MV-4-11 (cell line): Measurements from ENCODE around the gene RPL27A.
A peak's percentile ranks its signal among the peaks of the same experiment; 100 is the strongest.

Experiments used
- DNase-seq: peaks from one replicate; lab custom pipeline; 2025; lab: John Stamatoyannopoulos, UW

RPL27A gene

DNA sequence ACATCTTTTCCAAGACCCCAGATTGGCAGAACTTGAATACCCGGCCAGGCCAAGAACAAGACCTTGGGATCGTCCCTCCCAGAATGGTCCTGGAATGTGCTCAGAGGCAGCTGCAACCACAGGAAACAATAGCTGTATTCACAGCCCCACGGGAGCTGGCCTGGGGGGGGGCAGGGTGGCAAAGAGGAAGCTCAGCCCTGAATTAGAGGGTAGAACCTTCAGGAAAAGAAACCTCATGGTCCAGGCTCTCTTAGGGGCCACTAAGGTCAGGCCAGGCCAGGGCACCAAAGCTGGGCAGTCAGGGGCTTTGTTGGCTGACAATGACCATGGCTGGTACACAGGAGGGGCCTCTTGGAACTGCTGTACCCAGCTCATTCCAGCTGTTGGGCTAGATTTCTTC, 17.3 kb downstream of the RPL27A start:
- peak; percentile 49 for DNase-seq

DNA sequence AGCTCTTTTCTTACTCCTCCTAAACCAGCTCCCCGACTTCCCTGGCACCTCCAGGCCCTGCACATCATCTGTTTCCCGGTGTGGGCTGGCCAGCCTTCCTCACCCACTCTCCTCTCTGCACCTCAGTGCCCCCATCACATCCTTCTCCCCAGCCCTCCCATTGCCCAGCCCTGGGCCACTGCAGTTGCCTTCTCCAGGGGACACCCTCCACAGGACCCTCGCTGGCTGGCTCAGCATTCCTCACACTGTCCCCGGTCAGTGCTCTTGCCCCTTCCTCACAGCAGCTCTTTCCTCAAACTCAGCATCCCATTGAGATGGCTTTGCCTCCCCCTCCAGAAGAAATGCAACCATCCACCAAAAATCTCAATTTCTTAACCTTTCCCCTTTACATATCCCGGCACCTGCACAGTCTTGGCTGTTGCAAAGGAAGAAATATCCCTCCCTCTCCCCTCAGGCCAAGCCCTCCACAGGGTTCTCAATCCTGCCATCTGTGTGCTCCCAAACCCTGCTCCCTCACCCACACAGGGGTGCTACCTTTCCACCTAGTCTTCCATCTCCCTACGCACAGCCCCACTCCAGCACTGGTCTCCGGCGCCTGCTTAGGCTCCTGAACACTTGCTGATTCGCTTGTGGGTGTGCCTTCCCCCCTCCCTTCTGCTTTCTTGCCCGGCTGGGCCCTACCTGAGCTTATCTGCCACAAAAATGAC, 19.5 kb downstream of the RPL27A start:
- no peak for DNase-seq

DNA sequence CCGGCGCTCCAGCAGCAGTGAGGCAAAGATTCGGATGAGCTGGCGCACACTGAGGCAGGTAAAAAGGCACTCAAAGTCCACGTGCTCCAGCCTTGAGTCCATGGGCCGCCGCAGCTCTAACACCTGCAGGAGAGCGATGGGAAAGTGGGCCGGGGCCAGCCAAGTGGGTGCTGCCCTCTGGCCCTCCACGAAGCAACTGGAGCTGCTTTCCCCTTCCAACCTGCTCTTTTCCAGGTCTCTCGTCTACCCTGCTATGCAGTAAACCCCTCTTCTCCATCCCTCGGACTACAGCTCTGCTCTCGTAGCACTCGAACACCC, 20.0 kb downstream of the RPL27A start:
- no peak for DNase-seq

DNA sequence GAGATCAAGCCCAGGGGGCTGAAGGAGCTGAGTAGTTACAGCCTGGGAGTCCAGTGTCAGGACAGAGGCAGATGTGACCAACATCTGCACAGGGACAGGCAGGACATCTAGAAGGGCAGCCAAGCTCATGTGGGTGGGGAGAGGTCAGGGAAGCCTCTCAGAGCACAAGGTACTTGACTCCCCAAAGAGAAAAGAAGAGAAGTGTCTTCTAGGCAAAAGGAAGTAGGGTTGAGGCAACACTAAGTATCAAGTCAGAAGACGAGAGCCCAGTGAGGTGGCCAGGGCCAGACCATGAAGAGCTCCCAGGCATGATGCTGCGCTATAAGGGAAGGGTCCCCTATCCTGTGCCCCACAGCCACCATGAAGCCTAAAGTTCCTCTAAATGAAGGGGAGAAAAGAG, 21.5 kb downstream of the RPL27A start:
- DNase-seq = no peak

DNA sequence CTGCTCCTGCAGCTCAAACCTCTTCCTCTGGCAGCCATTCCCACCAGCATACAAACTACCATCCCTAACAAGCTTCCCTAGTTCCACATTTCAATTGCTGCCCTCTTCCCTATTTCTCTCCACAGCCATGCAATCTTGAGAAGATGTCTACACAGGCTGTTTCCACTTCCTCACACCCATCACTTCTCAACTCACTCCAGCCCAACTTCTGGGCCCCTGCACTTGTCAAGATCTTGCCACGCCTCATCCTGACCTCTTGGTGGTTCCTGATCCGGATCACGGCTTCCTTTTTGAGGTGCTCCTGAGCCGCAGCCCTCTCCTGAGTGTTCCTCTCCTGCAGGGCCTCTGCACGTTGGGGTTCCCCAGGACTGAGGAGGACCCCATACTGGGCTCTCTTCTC, 22.6 kb downstream of the RPL27A start:
- DNase-seq = peak; percentile 89

DNA sequence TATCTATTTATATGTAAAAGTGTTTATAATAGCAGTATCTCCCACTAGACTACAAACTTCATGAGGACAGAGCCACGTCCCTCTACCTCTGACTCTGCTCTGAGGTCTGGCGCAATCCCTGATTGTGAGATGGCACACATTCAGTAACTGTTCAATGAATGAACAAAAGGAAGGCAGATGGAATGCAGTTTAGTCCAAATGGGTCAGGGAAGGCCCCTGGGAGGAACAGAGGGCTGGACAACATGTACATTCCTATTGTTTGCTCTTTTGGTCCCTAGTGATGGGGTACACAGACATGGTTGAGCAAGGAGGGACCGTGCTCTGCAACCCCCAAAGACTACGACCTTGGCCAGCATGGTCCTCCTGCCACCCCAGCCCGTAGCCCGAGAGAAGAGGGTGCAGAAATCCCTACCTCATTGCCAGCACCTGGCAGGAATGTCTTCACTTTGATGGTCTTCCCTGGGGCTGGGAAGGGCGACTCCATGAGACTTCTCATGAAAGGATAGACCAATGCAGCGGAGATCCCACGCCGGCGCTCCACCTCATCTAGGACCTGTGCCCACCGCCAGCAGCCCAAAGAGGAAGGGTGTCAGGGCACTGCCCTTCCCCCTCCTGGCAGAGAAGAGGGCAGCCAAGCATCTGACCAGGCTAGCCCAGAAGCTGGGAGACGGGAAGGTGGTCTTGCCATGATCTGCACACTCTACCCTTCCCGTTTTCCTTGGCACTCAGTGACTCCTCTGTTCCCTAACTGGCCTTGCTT, 24.3 kb downstream of the RPL27A start:
- DNase-seq = no peak

DNA sequence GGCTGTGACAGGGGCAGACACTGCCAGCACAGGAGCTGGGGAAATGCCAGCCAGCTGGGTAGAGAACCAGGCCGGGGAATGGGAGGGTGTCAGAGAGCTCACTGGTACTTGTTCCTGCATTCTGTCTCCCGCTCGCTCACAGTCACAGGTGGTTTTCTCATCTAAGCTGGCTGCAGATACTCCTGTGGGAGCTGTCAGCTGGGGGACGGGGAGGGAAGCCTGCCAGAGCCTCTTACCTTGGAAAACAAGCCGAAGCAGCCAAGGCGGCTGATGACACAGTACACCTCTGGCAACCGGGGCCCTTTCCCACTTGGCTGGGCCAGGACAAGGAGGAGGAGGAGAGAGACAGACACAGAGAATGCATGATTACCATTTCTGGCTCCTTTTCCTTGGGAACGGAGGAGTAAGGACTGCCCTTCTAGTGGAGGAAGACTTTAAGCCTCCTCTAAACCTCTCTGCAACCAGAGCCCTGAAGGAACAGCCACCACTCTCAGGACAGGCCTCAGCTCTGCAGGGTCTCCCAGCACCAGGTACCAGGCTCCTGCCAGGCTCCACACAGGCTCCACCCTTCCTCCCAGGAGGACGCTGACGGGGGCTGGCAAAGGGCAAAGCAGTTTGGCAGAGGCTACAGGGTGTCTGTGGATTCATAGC, 25.1 kb downstream of the RPL27A start:
- DNase-seq = no peak

DNA sequence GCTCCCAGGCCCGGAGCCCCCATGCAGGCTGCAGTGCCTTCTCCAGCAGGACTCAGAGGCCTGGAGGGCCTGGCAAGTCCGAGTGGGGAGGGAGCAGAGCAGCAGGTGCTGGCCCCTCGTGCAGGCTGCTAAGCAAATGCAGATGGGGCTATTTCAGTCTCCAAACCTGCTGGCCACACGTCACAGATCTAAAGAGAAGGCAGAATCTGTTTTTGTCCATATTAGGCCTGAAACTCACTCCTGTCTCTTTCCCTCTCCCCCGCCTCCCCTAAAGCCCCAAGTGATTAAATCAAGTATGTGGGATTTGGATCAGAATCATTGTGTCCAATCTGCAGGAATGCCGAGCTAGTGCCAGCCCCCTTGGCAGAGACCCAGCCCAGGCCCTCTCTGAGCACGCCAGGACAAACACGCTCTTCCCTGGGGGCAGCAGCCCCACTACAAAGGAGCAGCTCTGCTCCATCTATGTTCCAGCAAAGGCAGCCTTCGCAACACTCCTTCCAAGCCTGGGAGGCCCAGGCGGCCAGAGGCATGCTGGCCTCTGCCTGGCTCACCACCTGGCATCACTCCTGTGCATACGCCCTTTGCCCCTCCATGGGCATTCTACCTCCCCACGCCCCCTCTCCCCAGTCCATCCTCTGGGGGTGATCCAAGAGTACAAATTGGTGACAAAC, 26.5 kb downstream of the RPL27A start:
- no peak for DNase-seq

DNA sequence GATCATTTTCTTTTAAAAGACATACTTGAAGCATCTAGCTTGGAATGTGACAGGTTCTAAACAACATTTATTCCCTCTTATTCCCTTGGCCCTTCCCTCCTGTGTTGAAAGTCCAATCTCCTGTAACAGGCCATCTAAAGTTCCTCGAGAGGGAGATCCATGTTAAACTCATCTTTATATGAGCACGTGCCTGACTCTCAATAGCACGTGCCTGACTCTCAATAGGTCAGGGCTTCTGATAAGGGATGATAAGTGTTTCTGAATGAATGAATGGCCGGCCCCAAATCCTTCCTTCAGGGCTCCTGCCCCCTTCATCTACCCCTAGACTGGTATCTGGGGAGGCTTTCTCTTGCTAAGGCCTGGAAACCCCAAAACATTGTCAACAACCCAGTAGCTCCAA, 27.2 kb downstream of the RPL27A start:
- no peak for DNase-seq

DNA sequence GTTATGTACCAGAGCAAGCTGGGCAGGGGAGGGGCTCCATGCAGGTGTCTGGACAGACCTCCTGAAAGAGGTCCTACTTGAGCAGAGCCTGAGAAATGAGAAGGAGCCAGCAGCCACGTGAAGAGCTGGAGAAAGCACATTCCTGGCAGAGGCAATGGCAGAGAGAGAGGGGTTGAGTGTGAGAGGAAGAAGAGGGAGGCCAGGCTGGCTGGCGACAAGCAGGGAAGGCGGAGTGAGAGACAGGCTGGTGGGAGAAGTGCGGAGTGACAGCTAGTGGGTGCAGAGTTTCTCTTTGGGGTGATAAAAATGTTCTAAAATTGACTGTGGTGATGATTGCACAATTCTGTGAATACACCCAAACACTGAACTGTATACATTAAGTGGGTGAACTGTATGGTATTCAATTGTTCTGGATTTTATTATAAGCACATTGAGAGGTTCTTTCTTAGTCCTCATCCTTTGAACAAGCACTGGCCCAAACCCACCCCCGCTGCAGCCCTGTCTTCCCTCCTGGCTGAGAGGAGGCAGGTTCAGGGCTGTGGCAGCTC, 29.4 kb downstream of the RPL27A start:
- peak; percentile 65 for DNase-seq

DNA sequence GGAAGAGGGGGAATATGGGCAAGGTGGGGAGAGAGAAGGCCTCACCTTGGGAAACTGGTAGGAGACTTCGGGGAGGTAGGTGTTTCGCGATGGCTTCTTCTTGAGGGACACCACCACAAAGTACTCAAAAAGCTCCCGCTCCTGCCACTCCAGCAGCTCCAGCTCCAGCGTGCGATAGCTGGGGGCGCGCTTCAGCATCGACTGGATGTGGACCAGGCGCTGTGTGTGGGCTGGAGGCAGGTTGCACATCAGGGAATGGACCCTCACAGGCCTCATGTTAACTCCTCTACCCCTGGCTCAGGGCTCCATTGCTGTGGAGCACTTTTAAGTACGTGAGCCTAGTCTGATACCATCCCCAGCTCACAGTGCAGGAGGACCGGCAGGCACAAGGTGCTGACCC, 29.9 kb downstream of the RPL27A start:
- no peak for DNase-seq

DNA sequence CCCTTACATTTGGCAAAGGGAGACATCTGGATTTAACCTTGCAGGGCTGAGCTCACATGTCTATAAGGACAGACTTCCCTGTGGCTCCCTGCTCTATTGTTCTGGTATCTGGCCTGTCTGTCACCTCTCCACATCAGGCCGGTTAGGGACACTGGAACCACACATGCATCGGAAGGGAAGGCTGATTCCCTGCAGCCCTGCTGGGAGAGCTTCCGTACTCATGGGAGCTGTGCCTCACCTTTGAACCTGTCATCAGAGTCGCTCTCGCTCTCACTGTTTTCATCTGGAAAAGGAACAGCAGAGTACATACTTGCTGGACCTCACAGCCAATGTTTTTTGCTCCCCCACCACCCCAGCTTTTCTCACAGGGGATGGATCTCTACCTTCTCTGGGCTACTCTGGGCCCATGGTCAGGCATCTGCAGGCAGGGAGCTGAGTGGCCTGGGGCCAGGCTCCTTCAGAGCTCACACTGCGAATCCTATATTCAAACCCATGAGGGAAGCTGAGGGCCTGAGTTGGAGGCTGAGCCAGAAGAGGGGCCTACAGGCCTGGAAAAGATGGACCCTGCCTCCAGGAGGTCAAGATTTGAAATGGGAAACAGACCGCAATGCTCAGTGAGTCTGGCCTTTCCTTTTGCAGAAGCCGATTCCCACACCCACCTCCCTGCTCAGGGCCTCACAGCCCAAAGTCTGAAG, 31.3 kb downstream of the RPL27A start:
- DNase-seq = no peak

DNA sequence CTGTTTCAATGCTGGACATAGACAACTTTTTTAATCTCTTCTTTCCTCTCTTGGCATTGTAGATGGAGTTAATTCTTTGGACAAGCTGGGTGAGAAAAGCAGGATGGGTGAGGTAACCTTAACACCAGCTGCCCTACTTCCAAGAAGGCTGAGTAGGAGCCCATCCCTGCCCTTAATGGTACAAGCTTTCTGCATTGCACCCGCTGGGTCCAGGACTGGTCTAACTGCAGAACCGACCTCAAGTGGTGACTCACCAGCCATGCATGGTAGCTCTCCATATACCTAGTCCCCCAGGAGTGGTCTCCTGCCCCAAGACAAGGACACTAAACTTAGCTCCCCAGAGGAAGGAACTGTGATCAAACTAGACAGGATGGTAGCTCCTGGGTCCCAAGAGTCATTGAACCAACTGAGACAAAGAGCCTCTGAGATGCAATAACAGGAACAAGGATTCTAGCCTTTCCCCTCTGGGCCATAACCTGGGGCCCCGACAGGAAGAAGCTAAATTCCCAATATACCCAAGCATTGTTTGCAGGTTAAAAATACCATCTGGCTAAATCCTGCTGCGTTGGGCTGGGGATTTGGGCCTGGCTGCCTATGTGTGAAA, 32.1 kb downstream of the RPL27A start:
- no peak for DNase-seq

DNA sequence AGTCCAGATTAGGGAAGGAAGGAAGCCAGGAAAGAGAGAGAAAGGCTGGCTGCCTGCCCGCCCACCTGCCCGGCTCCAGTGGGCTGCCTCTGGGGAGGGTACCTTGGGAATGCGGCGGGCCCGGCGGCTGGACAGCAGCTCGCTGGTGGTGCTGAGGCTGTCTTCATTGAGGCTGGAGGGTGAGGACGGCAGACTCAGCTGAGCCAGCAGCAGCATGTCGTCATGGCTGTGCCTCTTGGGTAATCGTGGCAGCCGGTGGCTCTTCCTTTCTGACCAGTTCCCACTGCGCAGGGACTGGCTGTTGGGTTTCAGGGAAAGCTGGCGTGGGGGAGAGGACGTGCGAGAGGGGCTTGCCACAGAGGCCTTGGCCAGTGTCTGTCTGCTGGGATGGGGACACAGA, 32.9 kb downstream of the RPL27A start:
- DNase-seq = peak; percentile 49

DNA sequence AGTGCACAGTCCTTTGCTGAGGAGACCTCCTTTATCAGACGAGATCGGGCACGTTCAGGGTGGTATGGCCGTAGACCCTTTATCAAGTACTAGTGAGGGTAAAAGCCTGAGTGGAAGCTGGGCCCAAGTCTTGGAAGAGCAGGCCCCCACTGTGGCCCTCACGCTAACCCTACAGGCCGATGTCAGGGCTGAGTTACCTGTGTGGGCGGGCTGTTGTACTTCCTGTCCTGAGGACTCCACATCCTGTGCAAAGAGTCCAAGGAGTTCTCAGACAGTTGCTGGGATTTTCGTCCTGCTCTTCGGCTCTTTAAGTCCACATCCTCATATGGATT, 34.9 kb downstream of the RPL27A start:
- DNase-seq = no peak

DNA sequence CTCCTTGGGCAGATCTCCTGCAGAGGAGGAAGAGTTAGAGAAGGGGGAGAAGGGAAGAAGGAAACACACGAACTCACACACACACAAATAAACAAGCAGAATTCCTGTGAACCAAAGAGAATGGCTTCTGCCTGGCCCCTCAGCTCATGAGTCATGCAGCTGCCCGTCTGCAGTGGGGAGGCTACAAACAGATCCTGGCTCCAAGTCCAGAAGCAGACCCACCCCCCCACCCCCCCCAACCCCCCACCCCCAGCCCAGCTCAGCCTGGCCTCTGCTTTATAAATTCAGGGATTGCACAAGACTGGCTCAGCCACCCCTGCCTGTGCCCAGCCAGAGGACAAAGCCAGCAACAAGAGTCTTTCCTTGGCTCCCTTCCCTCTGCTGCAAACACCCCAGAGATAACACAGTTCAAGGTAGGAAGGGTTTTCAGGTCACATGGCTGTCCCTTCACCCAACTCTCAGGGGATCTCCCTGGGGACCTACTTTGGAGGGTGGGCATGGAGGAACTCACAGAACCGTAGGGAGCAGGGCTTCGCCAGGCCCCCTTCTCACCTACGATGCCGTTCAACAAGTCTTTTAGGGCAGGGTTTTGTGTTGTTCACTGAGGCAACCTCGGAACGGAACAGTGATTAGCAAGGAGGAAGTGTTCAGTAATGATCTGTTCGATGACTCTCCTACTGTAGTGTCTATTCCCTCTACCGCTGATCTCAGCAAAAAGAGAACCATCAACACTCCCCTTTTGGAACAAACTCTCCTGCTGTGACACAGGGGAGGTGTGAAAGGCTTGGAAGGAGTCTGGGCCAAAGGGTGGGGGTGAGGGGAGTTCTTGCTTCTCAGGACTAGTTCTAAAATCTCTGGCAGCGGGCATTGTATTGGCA, 35.5 kb downstream of the RPL27A start:
- DNase-seq = peak; percentile 68

DNA sequence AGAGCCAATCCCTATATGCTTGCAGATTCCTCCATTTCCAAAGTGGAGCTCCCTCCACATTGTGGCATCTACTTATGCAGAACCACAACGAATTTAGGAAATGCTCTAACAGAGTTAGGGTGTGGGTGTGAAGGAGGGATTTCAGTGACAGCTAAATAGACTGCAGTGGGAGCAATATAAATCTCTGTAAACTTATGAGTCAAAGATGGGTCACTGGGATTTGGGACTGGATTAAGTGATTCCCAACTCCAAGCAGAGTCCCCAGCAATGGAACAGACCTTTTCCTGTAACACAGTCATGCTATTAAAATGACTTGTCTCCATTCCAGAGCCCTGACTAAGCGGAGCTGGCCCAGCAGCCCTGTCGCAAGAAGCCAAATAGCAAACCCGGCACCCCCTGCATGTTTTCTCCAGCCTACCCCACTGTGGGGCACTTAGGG, 36.6 kb downstream of the RPL27A start:
- no peak for DNase-seq

DNA sequence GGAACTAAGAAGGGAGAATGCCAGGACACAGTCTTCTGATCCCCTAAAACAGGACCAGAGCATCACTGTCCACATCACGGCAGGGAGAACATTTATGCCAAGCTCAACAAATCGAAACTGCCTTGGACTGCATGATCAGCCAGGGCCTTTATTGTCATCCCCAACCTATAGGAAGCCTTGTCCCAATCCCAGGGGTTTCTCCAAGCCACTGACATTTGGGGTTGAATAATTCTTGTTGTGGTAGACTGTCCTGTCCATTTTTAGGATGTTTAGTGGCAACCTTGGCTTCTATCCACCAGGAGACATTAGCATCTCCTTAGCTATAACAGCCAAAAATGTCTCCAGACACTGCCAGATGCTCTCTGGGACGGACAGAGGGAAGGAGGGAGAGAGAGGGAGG, 37.1 kb downstream of the RPL27A start:
- no peak for DNase-seq

DNA sequence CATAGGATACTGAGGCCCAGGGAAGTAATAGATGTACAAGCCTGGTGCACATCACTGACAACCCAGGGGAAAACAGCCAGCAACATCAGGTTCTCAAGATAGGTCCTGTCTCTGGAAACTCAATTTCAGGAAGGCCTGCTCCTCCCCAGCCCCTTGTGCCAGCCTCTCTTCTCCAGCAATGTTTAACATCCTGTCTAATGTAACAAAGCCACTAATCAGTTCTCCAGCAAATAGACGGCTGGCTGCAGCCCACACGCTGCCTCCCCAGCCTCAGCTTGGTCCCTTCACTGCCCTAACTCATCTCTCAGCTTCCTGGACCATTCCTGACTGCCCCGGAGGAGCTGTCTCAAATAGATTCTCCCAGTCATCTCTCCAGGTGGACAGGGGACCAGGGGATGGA, 37.8 kb downstream of the RPL27A start:
- DNase-seq = no peak

DNA sequence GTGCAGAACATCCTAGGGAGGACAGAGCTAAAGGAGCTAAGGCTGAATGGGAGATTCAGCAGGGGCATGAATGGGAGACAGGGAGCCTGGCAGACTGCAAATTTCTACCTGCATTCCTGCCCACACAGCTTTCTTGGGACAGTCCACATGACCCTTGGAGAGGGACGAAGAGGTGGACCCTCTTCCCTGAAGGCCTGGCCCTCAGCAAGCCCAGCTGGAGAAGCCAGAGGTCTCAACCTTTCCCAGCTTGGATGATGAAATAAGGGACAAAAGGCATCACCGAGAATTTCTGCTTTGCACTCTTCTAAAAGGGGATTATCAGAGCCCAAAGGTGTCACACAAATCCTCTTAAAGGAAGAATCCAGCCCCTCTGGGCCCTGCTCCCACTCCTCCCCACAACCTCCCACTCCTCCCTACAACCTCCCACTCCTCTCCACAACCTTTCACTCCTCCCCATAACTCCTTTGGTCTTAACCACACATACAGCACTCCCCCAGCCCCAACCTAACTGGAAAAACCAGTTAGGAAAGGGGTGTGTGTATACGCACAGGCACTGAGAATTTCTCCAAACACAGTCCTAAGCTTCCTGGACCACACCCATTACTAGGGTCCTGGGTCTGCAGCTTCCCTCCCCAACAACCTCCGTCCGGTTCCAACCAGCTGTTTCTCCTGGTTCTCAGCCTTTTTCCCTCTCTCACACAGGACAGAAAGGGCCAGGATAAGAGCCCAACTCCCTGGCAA, 38.4 kb downstream of the RPL27A start:
- no peak for DNase-seq
